ENCODE results near the gene SPPL3. TPM values are rescaled to one million over a fixed set of nuclear protein-coding genes. Genes with fewer than 3 reads are reported as not detected.

Gene SPPL3
- total RNA-seq, 1 experiment from 2014 or later: 32.5 TPM

DNA sequence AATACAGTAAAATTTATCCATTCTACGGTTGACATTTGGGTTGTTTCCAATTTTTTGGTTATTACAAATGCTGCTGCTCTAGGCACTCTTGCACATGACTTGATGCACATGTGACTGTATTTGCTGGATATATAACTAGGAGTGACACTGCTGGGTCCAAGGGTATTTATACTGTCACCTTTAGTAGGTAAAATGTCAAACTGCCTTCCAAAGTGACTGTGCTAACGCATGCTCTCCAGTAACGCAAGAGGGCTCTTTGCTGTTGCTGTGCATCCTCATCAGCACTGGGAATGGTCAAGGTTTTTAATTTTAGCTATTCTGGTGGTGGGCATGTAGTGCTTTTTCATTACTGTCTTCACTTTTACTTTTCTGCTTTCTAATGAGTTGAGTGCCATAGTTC, 116.3 kb downstream of the SPPL3 start:
- CTCF ChIA-PET: no interaction called here
- no peak overlapping the region for H3K27ac Mint-ChIP-seq
- H3K4me1 Mint-ChIP-seq: no peaks in the 10 kb centered on the region
- no peak for DNase-seq (ENCODE audit: low spot score)
- TF ChIP-seq FOXP4 (CRISPR knock-in tag; IDR thresholded peaks at IDR 0.05): no peak
- no peak for TF ChIP-seq NR2C2 (CRISPR knock-in tag; IDR thresholded peaks at IDR 0.05)
- no peak for TF ChIP-seq ZBTB21 (CRISPR knock-in tag; IDR thresholded peaks at IDR 0.05; ENCODE audit: borderline replicate concordance)
- no peak for TF ChIP-seq GTF2I (CRISPR knock-in tag; conservative IDR thresholded peaks at IDR 0.05)
- no peak for TF ChIP-seq CBFB (CRISPR knock-in tag; IDR thresholded peaks at IDR 0.05; ENCODE audit: low read depth)
- TF ChIP-seq ATF2 (CRISPR knock-in tag; IDR thresholded peaks at IDR 0.05; ENCODE audit: borderline replicate concordance, low read depth): no peak
- TF ChIP-seq JUN (CRISPR knock-in tag; IDR thresholded peaks at IDR 0.05): no peak
- no peak for TF ChIP-seq ZNF317 (CRISPR knock-in tag; IDR thresholded peaks at IDR 0.05; ENCODE audit: borderline replicate concordance, low read depth)
- TF ChIP-seq ATF1 (CRISPR knock-in tag; IDR thresholded peaks at IDR 0.05): no peak
- no peak for TF ChIP-seq TEAD1 (CRISPR knock-in tag; IDR thresholded peaks at IDR 0.05)
- no peak for TF ChIP-seq IRF1 (CRISPR knock-in tag; IDR thresholded peaks at IDR 0.05)
- TF ChIP-seq ZNF232 (CRISPR knock-in tag; IDR thresholded peaks at IDR 0.05): no peak
- TF ChIP-seq ZNF396 (CRISPR knock-in tag; IDR thresholded peaks at IDR 0.05; ENCODE audit: borderline replicate concordance): no peak
- no peak for TF ChIP-seq STAT6 (CRISPR knock-in tag; conservative IDR thresholded peaks at IDR 0.05; ENCODE audit: low read depth)
- TF ChIP-seq NR3C1 (CRISPR knock-in tag; conservative IDR thresholded peaks at IDR 0.05; ENCODE audit: low read depth): no peak
- no peak for TF ChIP-seq ZNF121 (CRISPR knock-in tag; IDR thresholded peaks at IDR 0.05)
- TF ChIP-seq PREB (CRISPR knock-in tag; IDR thresholded peaks at IDR 0.05; ENCODE audit: borderline replicate concordance): no peak
- TF ChIP-seq HMGXB4 (CRISPR knock-in tag; IDR thresholded peaks at IDR 0.05): no peak
- TF ChIP-seq, protein P1, sequence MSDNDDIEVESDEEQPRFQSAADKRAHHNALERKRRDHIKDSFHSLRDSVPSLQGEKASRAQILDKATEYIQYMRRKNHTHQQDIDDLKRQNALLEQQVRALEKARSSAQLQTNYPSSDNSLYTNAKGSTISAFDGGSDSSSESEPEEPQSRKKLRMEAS (CRISPR knock-in tag; IDR thresholded peaks at IDR 0.05): no peak
- H3K27me3 Mint-ChIP-seq (ENCODE audit: low read depth): no peaks in the 10 kb centered on the region
- POLR2A ChIA-PET: no interaction called here
- H3K36me3 Mint-ChIP-seq: no peaks in the 10 kb centered on the region
- H3K4me3 Mint-ChIP-seq: no peak overlapping the region
- H3K9me3 Mint-ChIP-seq: no peaks in the 10 kb centered on the region
- no peak for ATAC-seq
